ENCODE results near the gene BCL7A.
A peak's percentile ranks its signal among the peaks of the same experiment; 100 is the strongest.
"Not testable (repeated sequence)": the region's sequence is repeated elsewhere in the genome, so short reads cannot be mapped to it uniquely, and the experiment has no call there.

BCL7A gene

GRCh38 chr12:122096591-122097149, 75.0 kb downstream of the BCL7A start:
- Histone ChIP-seq H3K9me3 (ENCODE audit: low read length) (no peaks in the 10 kb centered on the region), H3K27ac (ENCODE audit: low read depth, low read length) (peak overlapping the region; percentile 77), H3K36me3 (ENCODE audit: insufficient read depth, low read length) (no peaks in the 10 kb centered on the region), H3K4me1 (ENCODE audit: insufficient read depth, low read length) (peaks cover 91% of the 10 kb centered on the region), H3K27me3 (ENCODE audit: control insufficient read depth in 1 of 2, insufficient read depth in 2 of 2, low read length in 2 of 2) (no peaks in the 10 kb centered on the region), H3K9ac (ENCODE audit: low read length) (peak overlapping the region; percentile 31), H3K4me3 (ENCODE audit: low read depth in 1 of 2, low read length in 2 of 2) (peak overlapping the region; percentile 3 to 33)

DNA sequence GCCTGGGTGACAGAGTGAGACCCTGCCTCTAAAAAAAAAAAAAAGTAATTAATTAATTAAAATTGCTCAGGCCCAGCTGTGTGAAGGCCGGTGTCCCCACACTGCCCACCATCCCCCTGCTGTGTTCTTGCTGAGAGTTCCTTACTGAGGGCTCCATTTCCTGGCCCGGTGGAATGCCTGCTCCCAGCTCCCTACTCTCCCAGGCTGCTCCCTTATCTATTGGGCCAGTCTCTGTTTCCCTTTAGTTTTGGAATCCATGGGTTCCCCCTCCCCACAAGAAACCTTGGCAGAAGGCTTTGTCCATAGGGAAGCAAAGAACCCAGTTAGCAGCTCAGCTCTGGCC, 75.9 kb downstream of the BCL7A start:
- H3K4me3 ChIP-seq (ENCODE audit: low read depth in 1 of 2, low read length in 2 of 2) = no peak overlapping the region
- H3K27me3 ChIP-seq (ENCODE audit: control insufficient read depth in 1 of 2, insufficient read depth in 2 of 2, low read length in 2 of 2) = no peaks in the 10 kb centered on the region
- H3K9ac ChIP-seq (ENCODE audit: low read length) = no peak overlapping the region
- H3K27ac ChIP-seq (ENCODE audit: low read depth, low read length) = peak overlapping the region; percentile 77
- H3K36me3 ChIP-seq (ENCODE audit: insufficient read depth, low read length) = no peaks in the 10 kb centered on the region
- H3K9me3 ChIP-seq (ENCODE audit: low read length) = no peaks in the 10 kb centered on the region
- H3K4me1 ChIP-seq (ENCODE audit: insufficient read depth, low read length) = peaks cover 90% of the 10 kb centered on the region

- Histone ChIP-seq H3K4me1 (ENCODE audit: insufficient read depth, low read length) (peaks cover 85% of the 10 kb centered on the region), H3K9ac (ENCODE audit: low read length) (no peak overlapping the region), H3K9me3 (ENCODE audit: low read length) (no peaks in the 10 kb centered on the region), H3K36me3 (ENCODE audit: insufficient read depth, low read length) (no peaks in the 10 kb centered on the region), H3K27me3 (ENCODE audit: control insufficient read depth in 1 of 2, insufficient read depth in 2 of 2, low read length in 2 of 2) (no peaks in the 10 kb centered on the region), H3K4me3 (ENCODE audit: low read depth in 1 of 2, low read length in 2 of 2) (peak overlapping the region in 1 of 2 donors; percentile 9), H3K27ac (ENCODE audit: low read depth, low read length) (peak overlapping the region; percentile 77)
These were observed 76.5 kb downstream of the BCL7A start for GRCh38 chr12:122097927-122098756.

DNA sequence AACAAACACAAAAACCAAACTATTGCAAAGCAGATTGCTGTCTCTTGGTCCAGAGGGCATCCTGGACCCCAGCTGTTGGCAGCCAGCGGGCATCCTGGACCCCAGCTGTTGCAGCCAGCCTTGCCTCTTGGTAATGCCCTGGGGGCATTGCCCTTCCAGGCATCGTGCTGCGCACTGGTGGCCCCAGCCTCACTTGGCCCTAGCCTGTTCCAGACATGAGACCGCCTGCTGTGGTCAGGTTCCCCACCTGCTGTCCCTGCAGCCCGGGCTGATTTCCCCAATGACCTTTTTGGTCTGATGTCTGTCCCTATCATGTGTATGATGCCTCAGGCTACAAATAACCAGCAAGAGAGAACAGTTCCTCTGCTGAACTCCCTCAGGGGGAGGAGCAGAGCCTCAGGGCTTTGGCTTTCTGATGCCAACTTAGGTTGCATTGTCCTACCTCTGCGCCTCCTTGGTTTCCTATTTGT, 77.6 kb downstream of the BCL7A start:
- H3K9me3 ChIP-seq (ENCODE audit: low read length) = no peaks in the 10 kb centered on the region
- no peaks in the 10 kb centered on the region for H3K36me3 ChIP-seq (ENCODE audit: insufficient read depth, low read length)
- H3K27ac ChIP-seq (ENCODE audit: low read depth, low read length) = peak overlapping the region; percentile 77
- no peaks in the 10 kb centered on the region for H3K27me3 ChIP-seq (ENCODE audit: control insufficient read depth in 1 of 2, insufficient read depth in 2 of 2, low read length in 2 of 2)
- no peak overlapping the region for H3K4me3 ChIP-seq (ENCODE audit: low read depth in 1 of 2, low read length in 2 of 2)
- H3K4me1 ChIP-seq (ENCODE audit: insufficient read depth, low read length) = peaks cover 81% of the 10 kb centered on the region
- no peak overlapping the region for H3K9ac ChIP-seq (ENCODE audit: low read length)

- no peak overlapping the region for H3K9ac ChIP-seq (ENCODE audit: low read length)
- no peaks in the 10 kb centered on the region for H3K36me3 ChIP-seq (ENCODE audit: insufficient read depth, low read length)
- no peaks in the 10 kb centered on the region for H3K9me3 ChIP-seq (ENCODE audit: low read length)
- H3K27ac ChIP-seq (ENCODE audit: low read depth, low read length) = peak overlapping the region; percentile 18
- H3K27me3 ChIP-seq (ENCODE audit: control insufficient read depth in 1 of 2, insufficient read depth in 2 of 2, low read length in 2 of 2) = no peaks in the 10 kb centered on the region
- H3K4me3 ChIP-seq (ENCODE audit: low read depth in 1 of 2, low read length in 2 of 2) = no peak overlapping the region
- H3K4me1 ChIP-seq (ENCODE audit: insufficient read depth, low read length) = peaks cover 80% of the 10 kb centered on the region
These were observed 78.2 kb downstream of the BCL7A start for GRCh38 chr12:122099856-122100255.

GRCh38 chr12:122100568-122100967, 78.9 kb downstream of the BCL7A start:
- no peak overlapping the region for H3K9ac ChIP-seq (ENCODE audit: low read length)
- peaks cover 81% of the 10 kb centered on the region for H3K4me1 ChIP-seq (ENCODE audit: insufficient read depth, low read length)
- H3K9me3 ChIP-seq (ENCODE audit: low read length) = no peaks in the 10 kb centered on the region
- no peaks in the 10 kb centered on the region for H3K36me3 ChIP-seq (ENCODE audit: insufficient read depth, low read length)
- no peaks in the 10 kb centered on the region for H3K27me3 ChIP-seq (ENCODE audit: control insufficient read depth in 1 of 2, insufficient read depth in 2 of 2, low read length in 2 of 2)
- peak overlapping the region; percentile 38 for H3K27ac ChIP-seq (ENCODE audit: low read depth, low read length)
- H3K4me3 ChIP-seq (ENCODE audit: low read depth in 1 of 2, low read length in 2 of 2) = no peak overlapping the region

DNA sequence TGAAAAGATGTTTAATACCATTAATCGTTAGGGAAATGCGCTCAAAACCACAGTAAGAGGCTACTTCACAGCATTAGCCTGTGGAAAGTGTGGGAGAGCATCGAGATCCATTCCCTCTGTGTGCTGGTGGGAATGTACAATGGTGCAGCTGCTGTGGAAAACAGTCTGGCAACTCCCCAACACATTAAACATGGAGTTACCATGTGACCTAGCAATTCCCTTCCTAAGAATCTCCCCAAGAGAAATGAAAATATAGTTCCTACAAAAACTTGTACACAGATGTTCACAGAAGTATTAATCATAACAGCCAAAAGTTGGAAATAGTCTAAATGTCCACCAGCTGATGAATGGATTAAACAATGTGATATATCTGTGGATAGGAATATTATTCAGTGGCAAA, 80.6 kb downstream of the BCL7A start:
- no peak overlapping the region for H3K4me3 ChIP-seq (ENCODE audit: low read depth in 1 of 2, low read length in 2 of 2)
- H3K27me3 ChIP-seq (ENCODE audit: control insufficient read depth in 1 of 2, insufficient read depth in 2 of 2, low read length in 2 of 2) = no peaks in the 10 kb centered on the region
- no peak overlapping the region for H3K27ac ChIP-seq (ENCODE audit: low read depth, low read length)
- H3K36me3 ChIP-seq (ENCODE audit: insufficient read depth, low read length) = no peaks in the 10 kb centered on the region
- H3K9ac ChIP-seq (ENCODE audit: low read length) = no peak overlapping the region
- H3K4me1 ChIP-seq (ENCODE audit: insufficient read depth, low read length) = peaks cover 84% of the 10 kb centered on the region
- H3K9me3 ChIP-seq (ENCODE audit: low read length) = no peaks in the 10 kb centered on the region

- H3K9me3 ChIP-seq (ENCODE audit: low read length) = no peaks in the 10 kb centered on the region
- H3K9ac ChIP-seq (ENCODE audit: low read length) = no peak overlapping the region
- H3K27me3 ChIP-seq (ENCODE audit: control insufficient read depth in 1 of 2, insufficient read depth in 2 of 2, low read length in 2 of 2) = no peaks in the 10 kb centered on the region
- no peak overlapping the region for H3K4me3 ChIP-seq (ENCODE audit: low read depth in 1 of 2, low read length in 2 of 2)
- H3K4me1 ChIP-seq (ENCODE audit: insufficient read depth, low read length) = peaks cover 76% of the 10 kb centered on the region
- H3K27ac ChIP-seq (ENCODE audit: low read depth, low read length) = peak overlapping the region; percentile 65
- no peaks in the 10 kb centered on the region for H3K36me3 ChIP-seq (ENCODE audit: insufficient read depth, low read length)
These were observed 83.2 kb downstream of the BCL7A start for GRCh38 chr12:122104844-122105243.

GRCh38 chr12:122105496-122105895, 83.8 kb downstream of the BCL7A start:
- not testable (repeated sequence) for H3K9ac ChIP-seq (ENCODE audit: low read length); H3K27me3 ChIP-seq (ENCODE audit: control insufficient read depth in 1 of 2, insufficient read depth in 2 of 2, low read length in 2 of 2); H3K36me3 ChIP-seq (ENCODE audit: insufficient read depth, low read length); H3K4me3 ChIP-seq (ENCODE audit: low read depth in 1 of 2, low read length in 2 of 2); H3K9me3 ChIP-seq (ENCODE audit: low read length)
- H3K27ac ChIP-seq (ENCODE audit: low read depth, low read length) = peak overlapping the region; percentile 65
- peaks cover 72% of the 10 kb centered on the region for H3K4me1 ChIP-seq (ENCODE audit: insufficient read depth, low read length)

- Histone ChIP-seq H3K9ac (ENCODE audit: low read length) (no peak overlapping the region), H3K27me3 (ENCODE audit: control insufficient read depth in 1 of 2, insufficient read depth in 2 of 2, low read length in 2 of 2) (no peaks in the 10 kb centered on the region), H3K4me3 (ENCODE audit: low read depth in 1 of 2, low read length in 2 of 2) (peak overlapping the region in 1 of 2 donors; percentile 27), H3K27ac (ENCODE audit: low read depth, low read length) (peak overlapping the region; percentile 32), H3K9me3 (ENCODE audit: low read length) (no peaks in the 10 kb centered on the region), H3K36me3 (ENCODE audit: insufficient read depth, low read length) (no peaks in the 10 kb centered on the region), H3K4me1 (ENCODE audit: insufficient read depth, low read length) (peaks cover 67% of the 10 kb centered on the region)
These were observed 85.2 kb downstream of the BCL7A start for GRCh38 chr12:122106843-122107242.

- Histone ChIP-seq H3K27ac (ENCODE audit: low read depth, low read length) (peak overlapping the region; percentile 32), H3K9ac (ENCODE audit: low read length) (no peak overlapping the region), H3K36me3 (ENCODE audit: insufficient read depth, low read length) (no peaks in the 10 kb centered on the region), H3K4me3 (ENCODE audit: low read depth in 1 of 2, low read length in 2 of 2) (peak overlapping the region in 1 of 2 donors; percentile 27), H3K4me1 (ENCODE audit: insufficient read depth, low read length) (peaks cover 64% of the 10 kb centered on the region), H3K27me3 (ENCODE audit: control insufficient read depth in 1 of 2, insufficient read depth in 2 of 2, low read length in 2 of 2) (no peaks in the 10 kb centered on the region), H3K9me3 (ENCODE audit: low read length) (no peaks in the 10 kb centered on the region)
These were observed 85.6 kb downstream of the BCL7A start for GRCh38 chr12:122107261-122107660.

All from muscle layer of colon (tissue), 2 donors.